IMR-90 (cell line): ENCODE measurements around the gene SIGLEC12.

Experiments used
- CHD1 ChIP-seq: IDR thresholded peaks from 2 replicates; pipeline ENCODE4 v1.6.1; 2012; ENCODE audit warnings: low read depth, low read length, improper control_type of control experiment
- CTCF ChIP-seq: conservative IDR thresholded peaks from 2 replicates; pipeline ENCODE4 v1.5.1; 2012; ENCODE audit warnings: mild to moderate bottlenecking, low read depth, low read length, improper control_type of control experiment
- FOS ChIP-seq: fragments of 150-350 bp; IDR thresholded peaks from 2 replicates; pipeline ENCODE4 v1.6.1; 2016; ENCODE audit warnings: low read depth, low read length
- POLR2A ChIP-seq: IDR thresholded peaks from 2 replicates; pipeline ENCODE4 v1.6.1; 2012; ENCODE audit warnings: mild to moderate bottlenecking, low read depth, low read length
- RAD21 ChIP-seq: IDR thresholded peaks from 2 replicates; pipeline ENCODE4 v1.6.1; 2012; ENCODE audit warnings: low read length, improper control_type of control experiment
- SMC3 ChIP-seq: fragments of 150-350 bp; IDR thresholded peaks from 2 replicates; pipeline ENCODE4 v1.6.1; 2016; ENCODE audit warnings: low read depth, mild to moderate bottlenecking, antibody characterized with exemption, low read length, moderate library complexity

DNA sequence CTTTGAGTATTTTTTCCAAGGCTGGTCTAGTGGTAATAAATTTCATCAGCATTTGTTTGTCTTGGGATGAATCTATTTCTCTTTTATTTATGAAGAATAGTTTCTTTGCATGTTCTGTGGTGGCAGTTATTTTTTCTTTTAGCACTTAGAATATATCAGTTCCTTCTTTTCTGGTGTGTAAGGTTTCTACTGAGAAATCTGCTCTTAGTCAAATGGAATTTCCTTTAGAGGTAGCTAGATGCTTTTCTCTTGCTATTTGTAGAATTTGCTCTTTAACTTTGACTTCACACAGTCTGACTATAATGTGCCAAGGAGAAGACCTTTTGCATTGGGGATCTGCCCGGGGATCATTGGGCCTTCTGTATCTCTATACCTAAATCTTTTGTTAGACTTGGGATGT is 33.9 kb upstream of the SIGLEC12 start:
- no peak for TF ChIP-seq CTCF
- no peak for TF ChIP-seq SMC3
- no peak for TF ChIP-seq POLR2A
- no peak for TF ChIP-seq RAD21
- no peak for TF ChIP-seq CHD1
- no peak for TF ChIP-seq FOS
